Measurements from ENCODE around the gene SF3A2. TPM values are rescaled to one million over a fixed set of nuclear protein-coding genes. Genes with fewer than 3 reads are reported as not detected.

Gene SF3A2
- total RNA-seq, 2 experiments from 2014 or later: 124 to 206 TPM

GRCh38 chr19:2247433-2248101 lies 10.9 kb downstream of the SF3A2 start:
- no peaks in the 10 kb centered on the region for H3K9me3 ChIP-seq (ENCODE audit: low read length)
- intact Hi-C loops (cut with micrococcal nuclease; ENCODE audit: unreplicated experiment): no loop called here
- no peak overlapping the region for H2AFZ ChIP-seq (ENCODE audit: low read length)
- no TSS peak for BruUV-seq (replicated peaks)
- ChIA-PET CTCF (ENCODE audit: unreplicated experiment) (no interaction called here), POLR2A (no interaction called here)
- no peaks in the 10 kb centered on the region for H4K20me1 ChIP-seq (ENCODE audit: insufficient read depth, low read length)
- no peak overlapping the region for H3K4me3 ChIP-seq (ENCODE audit: low read depth, low read length, poor library complexity, severe bottlenecking)
- H3K4me1 ChIP-seq (ENCODE audit: insufficient read depth, low read length, poor library complexity, severe bottlenecking): peaks cover 2% of the 10 kb centered on the region
- no peak overlapping the region for H3K27ac ChIP-seq (ENCODE audit: low read depth, low read length, poor library complexity, severe bottlenecking)
- TF ChIP-seq EZH2phosphoT487 (IDR thresholded peaks at IDR 0.05; ENCODE audit: borderline replicate concordance, low read depth, low read length) (no peak), CTCF (conservative IDR thresholded peaks at IDR 0.05; ENCODE audit: low read length) (no peak)
- peaks cover 69% of the 10 kb centered on the region for H3K36me3 ChIP-seq (ENCODE audit: insufficient read depth, low read length)
- no peak overlapping the region for H3K4me2 ChIP-seq (ENCODE audit: low read length)
- peaks cover 11% of the 10 kb centered on the region for H3K79me2 ChIP-seq (ENCODE audit: insufficient read depth, low read depth, low read length)
- no peaks in the 10 kb centered on the region for H3K9me2 ChIP-seq (ENCODE audit: insufficient read depth, low read length)
- DNase-seq (ENCODE audit: low spot score): no peak

- intact Hi-C loops (cut with micrococcal nuclease; ENCODE audit: unreplicated experiment): no loop called here
- H3K79me2 ChIP-seq (ENCODE audit: insufficient read depth, low read depth, low read length): peaks cover 3% of the 10 kb centered on the region; the same call in 1 of the 2 replicates
- peaks cover 10% of the 10 kb centered on the region for H3K4me1 ChIP-seq (ENCODE audit: insufficient read depth, low read length, poor library complexity, severe bottlenecking)
- no peaks in the 10 kb centered on the region for H4K20me1 ChIP-seq (ENCODE audit: insufficient read depth, low read length)
- H3K27ac ChIP-seq (ENCODE audit: low read depth, low read length, poor library complexity, severe bottlenecking): no peak overlapping the region
- H3K4me2 ChIP-seq (ENCODE audit: low read length): no peak overlapping the region
- TF ChIP-seq CTCF (conservative IDR thresholded peaks at IDR 0.05; ENCODE audit: low read length) (no peak), EZH2phosphoT487 (IDR thresholded peaks at IDR 0.05; ENCODE audit: borderline replicate concordance, low read depth, low read length) (no peak)
- DNase-seq (ENCODE audit: low spot score): no peak
- ChIA-PET CTCF (ENCODE audit: unreplicated experiment) (no interaction called here), POLR2A (interaction anchor here (0.9 kb wide), 1 partner anchor 11 kb away, joined by 3 read pairs; no protein-coding TSS in a partner anchor)
- H2AFZ ChIP-seq (ENCODE audit: low read length): no peak overlapping the region
- H3K9me2 ChIP-seq (ENCODE audit: insufficient read depth, low read length): no peaks in the 10 kb centered on the region
- H3K9me3 ChIP-seq (ENCODE audit: low read length): no peaks in the 10 kb centered on the region
- H3K36me3 ChIP-seq (ENCODE audit: insufficient read depth, low read length): peaks cover 60% of the 10 kb centered on the region
- H3K4me3 ChIP-seq (ENCODE audit: low read depth, low read length, poor library complexity, severe bottlenecking): no peak overlapping the region
- TSS peak; percentile 93 for BruUV-seq (replicated peaks)
Observed at GRCh38 chr19:2248136-2249009, 11.7 kb downstream of the SF3A2 start.

Measured in OCI-LY7 (cell line).